HEK293 (cell line): ENCODE results near the gene PKNOX2.

ENCODE experiments used
- CTCF ChIA-PET: fragments of 350-600 bp; formaldehyde crosslinking; extraction: SDS; loops from one replicate; lab custom pipeline; 2021; ENCODE audit warnings: antibody characterized with exemption; lab: Yijun Ruan, JAX
- POLR2A ChIA-PET: fragments of 300-600 bp; formaldehyde crosslinking; extraction: SDS; loops from one replicate; lab custom pipeline; 2020; ENCODE audit warnings: antibody characterized with exemption, inconsistent platforms; lab: Yijun Ruan, JAX
- H3K27ac ChIP-seq: fragments of 200-500 bp; sonication (Bioruptor generic); 2 replicates; pipeline ENCODE4 v1.5.1; 2014; ENCODE audit warnings: low read depth, low read length, control low read depth, inconsistent platforms; ENCODE audit errors: extremely low read depth
- H3K36me3 ChIP-seq, 2 experiments: fragments of 200-500 bp in 1 of 2; sonication (Bioruptor generic) in 1 of 2; 1 replicate in 1 of 2; 2 replicates in 1 of 2; pipeline ENCODE4 v1.5.1; 2014 to 2017; ENCODE audit warnings: inconsistent platforms in 2 of 2, low read length in 2 of 2; ENCODE audit not compliant: control insufficient read depth in 2 of 2, insufficient read depth in 1 of 2
- H3K4me1 ChIP-seq: fragments of 200-500 bp; sonication (Bioruptor generic); 2 replicates; pipeline ENCODE4 v1.5.1; 2014; ENCODE audit warnings: mild to moderate bottlenecking, low read length, inconsistent platforms; ENCODE audit not compliant: control insufficient read depth, insufficient read depth
- H3K4me3 ChIP-seq: 2 replicates; pipeline ENCODE4 v1.5.1; 2011; ENCODE audit warnings: low read depth, mild to moderate bottlenecking, control low read depth, low read length, moderate library complexity
- H3K9me3 ChIP-seq: fragments of 200-500 bp; sonication (Bioruptor generic); 2 replicates; pipeline ENCODE4 v1.5.1; 2014; ENCODE audit warnings: low read depth, low read length, inconsistent platforms; ENCODE audit not compliant: control insufficient read depth, insufficient read depth
- KLF9 ChIP-seq: fragments of 450-650 bp; formaldehyde crosslinking; IDR thresholded peaks from 2 replicates; pipeline ENCODE4 v1.5.1; 2016; ENCODE audit warnings: missing biosample characterization, missing genetic modification characterization, low read depth
- PATZ1 ChIP-seq: fragments of 450-650 bp; formaldehyde crosslinking; IDR thresholded peaks from 2 replicates; pipeline ENCODE4 v1.5.1; 2016; ENCODE audit warnings: missing biosample characterization, missing genetic modification characterization
- RBAK ChIP-seq: fragments of 450-650 bp; formaldehyde crosslinking; IDR thresholded peaks from 2 replicates; pipeline ENCODE4 v1.5.1; 2016; ENCODE audit warnings: missing biosample characterization, missing genetic modification characterization
- SP3 ChIP-seq: fragments of 450-650 bp; formaldehyde crosslinking; IDR thresholded peaks from 2 replicates; pipeline ENCODE4 v1.5.1; 2016; ENCODE audit warnings: missing biosample characterization, missing genetic modification characterization
- ZNF10 ChIP-seq: fragments of 450-650 bp; formaldehyde crosslinking; IDR thresholded peaks from 2 replicates; pipeline ENCODE4 v1.5.1; 2017; ENCODE audit warnings: missing biosample characterization, missing genetic modification characterization
- ZNF138 ChIP-seq: fragments of 450-650 bp; formaldehyde crosslinking; IDR thresholded peaks from 2 replicates; pipeline ENCODE4 v1.5.1; 2016; ENCODE audit warnings: missing biosample characterization, missing genetic modification characterization, borderline replicate concordance
- ZNF175 ChIP-seq: fragments of 450-650 bp; formaldehyde crosslinking; IDR thresholded peaks from 2 replicates; pipeline ENCODE4 v1.5.1; 2016; ENCODE audit warnings: missing biosample characterization, missing genetic modification characterization
- ZNF18 ChIP-seq: fragments of 450-650 bp; formaldehyde crosslinking; IDR thresholded peaks from 2 replicates; pipeline ENCODE4 v1.5.1; 2016; ENCODE audit warnings: missing biosample characterization, missing genetic modification characterization
- ZNF184 ChIP-seq: fragments of 450-650 bp; IDR thresholded peaks from 2 replicates; pipeline ENCODE4 v1.5.1; 2018; ENCODE audit warnings: missing biosample characterization, mild to moderate bottlenecking, missing genetic modification characterization
- ZNF248 ChIP-seq: fragments of 450-650 bp; formaldehyde crosslinking; IDR thresholded peaks from 2 replicates; pipeline ENCODE4 v1.5.1; 2017; ENCODE audit warnings: missing biosample characterization, missing genetic modification characterization
- ZNF600 ChIP-seq: fragments of 450-650 bp; formaldehyde crosslinking; IDR thresholded peaks from 2 replicates; pipeline ENCODE4 v1.5.1; 2016; ENCODE audit warnings: missing biosample characterization, missing genetic modification characterization
- ZNF654 ChIP-seq: fragments of 450-650 bp; formaldehyde crosslinking; IDR thresholded peaks from 2 replicates; pipeline ENCODE4 v1.5.1; 2016; ENCODE audit warnings: low read depth, missing biosample characterization, missing genetic modification characterization
- ZNF747 ChIP-seq: fragments of 450-650 bp; formaldehyde crosslinking; IDR thresholded peaks from 2 replicates; pipeline ENCODE4 v1.5.1; 2016; ENCODE audit warnings: missing biosample characterization, missing genetic modification characterization
- TF ChIP-seq, protein P1 (sequence below): fragments of 450-650 bp; formaldehyde crosslinking; conservative IDR thresholded peaks from 2 replicates; pipeline ENCODE4 v1.5.1; 2016; ENCODE audit warnings: low read depth, missing biosample characterization, missing genetic modification characterization
- TF ChIP-seq, protein P2 (sequence below): fragments of 450-650 bp; formaldehyde crosslinking; IDR thresholded peaks from 2 replicates; pipeline ENCODE4 v1.5.1; 2016; ENCODE audit warnings: missing biosample characterization, missing genetic modification characterization
- TF ChIP-seq, protein P3 (sequence below): fragments of 450-650 bp; formaldehyde crosslinking; IDR thresholded peaks from 2 replicates; pipeline ENCODE4 v1.5.1; 2016; ENCODE audit warnings: missing biosample characterization, missing genetic modification characterization, borderline replicate concordance

PKNOX2 gene

DNA sequence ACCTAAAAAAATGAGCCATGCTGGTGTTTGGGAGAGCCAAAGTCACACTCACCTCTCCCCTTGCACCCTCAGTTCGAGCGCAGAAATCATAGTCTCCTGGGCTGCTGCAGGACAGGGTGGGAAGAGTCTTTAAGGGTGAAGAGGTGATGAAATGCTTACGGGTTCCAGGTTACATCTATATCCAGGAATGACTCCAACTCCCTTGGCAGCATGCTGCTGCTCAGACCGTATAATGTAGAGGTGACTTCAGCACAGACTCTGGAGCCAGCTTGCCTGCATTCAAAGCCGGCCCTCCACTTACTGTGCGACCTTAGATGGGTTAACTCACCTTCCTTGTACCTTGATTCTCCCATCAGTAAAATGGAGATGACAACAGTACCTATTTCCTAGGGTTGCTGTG is 17.3 kb upstream of the PKNOX2 start (continued):
- TF ChIP-seq, protein P1, sequence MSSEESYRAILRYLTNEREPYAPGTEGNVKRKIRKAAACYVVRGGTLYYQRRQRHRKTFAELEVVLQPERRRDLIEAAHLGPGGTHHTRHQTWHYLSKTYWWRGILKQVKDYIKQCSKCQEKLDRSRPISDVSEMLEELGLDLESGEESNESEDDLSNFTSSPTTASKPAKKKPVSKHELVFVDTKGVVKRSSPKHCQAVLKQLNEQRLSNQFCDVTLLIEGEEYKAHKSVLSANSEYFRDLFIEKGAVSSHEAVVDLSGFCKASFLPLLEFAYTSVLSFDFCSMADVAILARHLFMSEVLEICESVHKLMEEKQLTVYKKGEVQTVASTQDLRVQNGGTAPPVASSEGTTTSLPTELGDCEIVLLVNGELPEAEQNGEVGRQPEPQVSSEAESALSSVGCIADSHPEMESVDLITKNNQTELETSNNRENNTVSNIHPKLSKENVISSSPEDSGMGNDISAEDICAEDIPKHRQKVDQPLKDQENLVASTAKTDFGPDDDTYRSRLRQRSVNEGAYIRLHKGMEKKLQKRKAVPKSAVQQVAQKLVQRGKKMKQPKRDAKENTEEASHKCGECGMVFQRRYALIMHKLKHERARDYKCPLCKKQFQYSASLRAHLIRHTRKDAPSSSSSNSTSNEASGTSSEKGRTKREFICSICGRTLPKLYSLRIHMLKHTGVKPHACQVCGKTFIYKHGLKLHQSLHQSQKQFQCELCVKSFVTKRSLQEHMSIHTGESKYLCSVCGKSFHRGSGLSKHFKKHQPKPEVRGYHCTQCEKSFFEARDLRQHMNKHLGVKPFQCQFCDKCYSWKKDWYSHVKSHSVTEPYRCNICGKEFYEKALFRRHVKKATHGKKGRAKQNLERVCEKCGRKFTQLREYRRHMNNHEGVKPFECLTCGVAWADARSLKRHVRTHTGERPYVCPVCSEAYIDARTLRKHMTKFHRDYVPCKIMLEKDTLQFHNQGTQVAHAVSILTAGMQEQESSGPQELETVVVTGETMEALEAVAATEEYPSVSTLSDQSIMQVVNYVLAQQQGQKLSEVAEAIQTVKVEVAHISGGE (tag by site-specific recombination): no peak
- TF ChIP-seq ZNF600 (tag by site-specific recombination) (no peak), PATZ1 (no peak), ZNF248 (tag by site-specific recombination) (no peak), ZNF175 (tag by site-specific recombination) (no peak), ZNF138 (tag by site-specific recombination) (no peak), ZNF654 (tag by site-specific recombination) (no peak), SP3 (no peak)
- TF ChIP-seq, protein P2, sequence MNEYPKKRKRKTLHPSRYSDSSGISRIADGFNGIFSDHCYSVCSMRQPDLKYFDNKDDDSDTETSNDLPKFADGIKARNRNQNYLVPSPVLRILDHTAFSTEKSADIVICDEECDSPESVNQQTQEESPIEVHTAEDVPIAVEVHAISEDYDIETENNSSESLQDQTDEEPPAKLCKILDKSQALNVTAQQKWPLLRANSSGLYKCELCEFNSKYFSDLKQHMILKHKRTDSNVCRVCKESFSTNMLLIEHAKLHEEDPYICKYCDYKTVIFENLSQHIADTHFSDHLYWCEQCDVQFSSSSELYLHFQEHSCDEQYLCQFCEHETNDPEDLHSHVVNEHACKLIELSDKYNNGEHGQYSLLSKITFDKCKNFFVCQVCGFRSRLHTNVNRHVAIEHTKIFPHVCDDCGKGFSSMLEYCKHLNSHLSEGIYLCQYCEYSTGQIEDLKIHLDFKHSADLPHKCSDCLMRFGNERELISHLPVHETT (tag by site-specific recombination): no peak
- TF ChIP-seq, protein P3, sequence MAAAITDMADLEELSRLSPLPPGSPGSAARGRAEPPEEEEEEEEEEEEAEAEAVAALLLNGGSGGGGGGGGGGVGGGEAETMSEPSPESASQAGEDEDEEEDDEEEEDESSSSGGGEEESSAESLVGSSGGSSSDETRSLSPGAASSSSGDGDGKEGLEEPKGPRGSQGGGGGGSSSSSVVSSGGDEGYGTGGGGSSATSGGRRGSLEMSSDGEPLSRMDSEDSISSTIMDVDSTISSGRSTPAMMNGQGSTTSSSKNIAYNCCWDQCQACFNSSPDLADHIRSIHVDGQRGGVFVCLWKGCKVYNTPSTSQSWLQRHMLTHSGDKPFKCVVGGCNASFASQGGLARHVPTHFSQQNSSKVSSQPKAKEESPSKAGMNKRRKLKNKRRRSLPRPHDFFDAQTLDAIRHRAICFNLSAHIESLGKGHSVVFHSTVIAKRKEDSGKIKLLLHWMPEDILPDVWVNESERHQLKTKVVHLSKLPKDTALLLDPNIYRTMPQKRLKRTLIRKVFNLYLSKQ (tag by site-specific recombination): no peak

GRCh38 chr11:125148011-125148410 is 16.5 kb upstream of the PKNOX2 start:
- ChIA-PET CTCF (interaction anchor here (0.6 to 1.1 kb wide), 3 partner anchors 102 to 259 kb away, joined by 3 to 4 read pairs (median 4); no protein-coding TSS in a partner anchor), POLR2A (no interaction called here)
- no peak for TF ChIP-seq SP3
- no peak for TF ChIP-seq ZNF184
- TF ChIP-seq RBAK (tag by site-specific recombination): no peak
- TF ChIP-seq KLF9 (tag by site-specific recombination): no peak
- no peak for TF ChIP-seq ZNF18 (tag by site-specific recombination)
- TF ChIP-seq ZNF10: no peak
- TF ChIP-seq ZNF747 (tag by site-specific recombination): no peak
- H3K4me1 ChIP-seq: no peaks in the 10 kb centered on the region
- no peak overlapping the region for H3K4me3 ChIP-seq
- no peaks in the 10 kb centered on the region for H3K36me3 ChIP-seq
- no peak overlapping the region for H3K27ac ChIP-seq
- no peaks in the 10 kb centered on the region for H3K9me3 ChIP-seq
